Chondrocyte (in vitro differentiated cells): ENCODE measurements around the gene CTSL. TPM values are rescaled to one million over a fixed set of nuclear protein-coding genes. Genes with fewer than 3 reads are reported as not detected.

ENCODE experiments used
- DNase-seq: peaks from one replicate; pipeline ENCODE4 v3.0.0; 2021; ENCODE audit warnings: mixed read lengths, low spot score
- H3K27ac Mint-ChIP-seq: one replicate; pipeline ENCODE4 v1.8.0; 2021; ENCODE audit warnings: mild to moderate bottlenecking, moderate library complexity, mixed read lengths; ENCODE audit not compliant: unreplicated experiment
- H3K27me3 Mint-ChIP-seq: 2 replicates; pipeline ENCODE4 v1.8.0; 2021; ENCODE audit warnings: low read depth, mixed read lengths
- H3K36me3 Mint-ChIP-seq: 2 replicates; pipeline ENCODE4 v1.8.0; 2021; ENCODE audit warnings: low read depth, mixed read lengths
- H3K4me1 Mint-ChIP-seq: 2 replicates; pipeline ENCODE4 v1.8.0; 2021; ENCODE audit warnings: low read depth, mild to moderate bottlenecking, mixed read lengths
- H3K4me3 Mint-ChIP-seq: one replicate; pipeline ENCODE4 v1.8.0; 2021; ENCODE audit warnings: mild to moderate bottlenecking, moderate library complexity, mixed read lengths; ENCODE audit not compliant: unreplicated experiment
- H3K9me3 Mint-ChIP-seq: 2 replicates; pipeline ENCODE4 v1.8.0; 2021; ENCODE audit warnings: low read depth, mixed read lengths
- total RNA-seq: library from RNA; stranded (reverse); gene quantifications from 3 replicates; pipeline ENCODE4 v1.2.1, GENCODE V29; 2021
- TF ChIP-seq, protein P1 (sequence below): fragments of 200-600 bp; sonication (generic); IDR thresholded peaks from 2 replicates; pipeline ENCODE4 v1.5.0; 2021; ENCODE audit warnings: antibody characterized with exemption, mild to moderate bottlenecking, moderate library complexity

CTSL gene
- total RNA-seq, 1 donor from 2014 or later, result 77.7 TPM

- DNase-seq, result no peak
- Mint-ChIP-seq H3K27ac (peak overlapping the region; percentile 29), H3K27me3 (no peaks in the 10 kb centered on the region), H3K9me3 (peaks cover 11% of the 10 kb centered on the region), H3K4me3 (no peak overlapping the region), H3K36me3 (peaks cover 40% of the 10 kb centered on the region), H3K4me1 (peaks cover 22% of the 10 kb centered on the region)
- TF ChIP-seq, protein P1, sequence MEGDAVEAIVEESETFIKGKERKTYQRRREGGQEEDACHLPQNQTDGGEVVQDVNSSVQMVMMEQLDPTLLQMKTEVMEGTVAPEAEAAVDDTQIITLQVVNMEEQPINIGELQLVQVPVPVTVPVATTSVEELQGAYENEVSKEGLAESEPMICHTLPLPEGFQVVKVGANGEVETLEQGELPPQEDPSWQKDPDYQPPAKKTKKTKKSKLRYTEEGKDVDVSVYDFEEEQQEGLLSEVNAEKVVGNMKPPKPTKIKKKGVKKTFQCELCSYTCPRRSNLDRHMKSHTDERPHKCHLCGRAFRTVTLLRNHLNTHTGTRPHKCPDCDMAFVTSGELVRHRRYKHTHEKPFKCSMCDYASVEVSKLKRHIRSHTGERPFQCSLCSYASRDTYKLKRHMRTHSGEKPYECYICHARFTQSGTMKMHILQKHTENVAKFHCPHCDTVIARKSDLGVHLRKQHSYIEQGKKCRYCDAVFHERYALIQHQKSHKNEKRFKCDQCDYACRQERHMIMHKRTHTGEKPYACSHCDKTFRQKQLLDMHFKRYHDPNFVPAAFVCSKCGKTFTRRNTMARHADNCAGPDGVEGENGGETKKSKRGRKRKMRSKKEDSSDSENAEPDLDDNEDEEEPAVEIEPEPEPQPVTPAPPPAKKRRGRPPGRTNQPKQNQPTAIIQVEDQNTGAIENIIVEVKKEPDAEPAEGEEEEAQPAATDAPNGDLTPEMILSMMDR, result no peak
Observed at GRCh38 chr9:87685441-87685840, 40.5 kb upstream of the CTSL start.

DNA sequence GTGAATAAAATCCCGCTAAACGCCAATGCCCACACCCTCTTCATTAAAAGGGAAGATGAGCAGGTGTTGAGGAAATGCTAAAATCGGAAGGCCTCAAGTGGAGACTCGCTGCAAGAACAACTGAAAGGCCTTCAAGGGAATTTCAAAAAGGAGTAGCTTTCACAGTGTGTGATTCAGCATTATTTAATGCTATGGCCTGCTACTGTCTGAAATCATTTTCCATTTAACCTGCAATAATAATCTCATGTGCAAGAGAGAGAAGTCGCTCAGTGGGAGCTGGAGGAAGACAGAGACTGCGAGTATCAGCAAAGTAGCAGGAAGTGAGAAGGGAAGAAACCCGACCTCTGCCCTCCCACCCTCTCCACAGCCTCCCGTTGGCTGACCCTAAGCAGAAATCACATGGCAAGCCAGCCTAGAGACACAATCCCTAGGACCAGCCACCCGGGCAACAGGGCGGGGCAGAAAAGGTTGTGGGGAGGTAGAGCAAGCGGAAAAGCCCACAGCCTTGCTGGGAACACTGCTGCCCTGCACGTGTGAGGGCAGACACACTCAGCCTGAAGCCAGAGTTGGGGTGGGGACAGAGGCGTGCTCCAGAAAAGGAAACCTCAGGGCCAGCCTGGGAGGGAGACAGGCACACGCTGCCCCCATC lies 39.9 kb upstream of the CTSL start:
- no peaks in the 10 kb centered on the region for H3K27me3 Mint-ChIP-seq
- peak overlapping the region; percentile 42 for H3K27ac Mint-ChIP-seq
- peaks cover 36% of the 10 kb centered on the region for H3K36me3 Mint-ChIP-seq
- no peak overlapping the region for H3K4me3 Mint-ChIP-seq
- no peak for DNase-seq
- peaks cover 11% of the 10 kb centered on the region for H3K9me3 Mint-ChIP-seq
- H3K4me1 Mint-ChIP-seq, result peaks cover 22% of the 10 kb centered on the region
- TF ChIP-seq, protein P1, result no peak

GRCh38 chr9:87686520-87687090 lies 39.3 kb upstream of the CTSL start:
- no peak for DNase-seq
- H3K4me3 Mint-ChIP-seq, result no peak overlapping the region
- no peak overlapping the region for H3K27ac Mint-ChIP-seq
- TF ChIP-seq, protein P1, result no peak
- peaks cover 33% of the 10 kb centered on the region for H3K36me3 Mint-ChIP-seq
- peaks cover 11% of the 10 kb centered on the region for H3K9me3 Mint-ChIP-seq
- no peaks in the 10 kb centered on the region for H3K27me3 Mint-ChIP-seq
- H3K4me1 Mint-ChIP-seq, result peaks cover 22% of the 10 kb centered on the region

- Mint-ChIP-seq H3K4me1 (peaks cover 21% of the 10 kb centered on the region), H3K27ac (no peak overlapping the region), H3K27me3 (no peaks in the 10 kb centered on the region), H3K9me3 (peaks cover 11% of the 10 kb centered on the region), H3K36me3 (peaks cover 27% of the 10 kb centered on the region), H3K4me3 (no peak overlapping the region)
- DNase-seq, result no peak
- TF ChIP-seq, protein P1, result no peak
Observed at GRCh38 chr9:87687207-87687606, 38.7 kb upstream of the CTSL start.

GRCh38 chr9:87694236-87694755 lies 31.6 kb upstream of the CTSL start:
- TF ChIP-seq, protein P1, result no peak
- no peak for DNase-seq
- H3K27ac Mint-ChIP-seq, result no peak overlapping the region
- peaks cover 37% of the 10 kb centered on the region for H3K36me3 Mint-ChIP-seq
- H3K27me3 Mint-ChIP-seq, result no peaks in the 10 kb centered on the region
- peaks cover 15% of the 10 kb centered on the region for H3K9me3 Mint-ChIP-seq
- no peaks in the 10 kb centered on the region for H3K4me1 Mint-ChIP-seq
- H3K4me3 Mint-ChIP-seq, result no peak overlapping the region
